GM19239 (cell line): ENCODE results near the gene DNAH17.

Source experiments
- DNase-seq: peaks from one replicate; pipeline ENCODE4 v3.0.0; 2011; ENCODE audit warnings: low spot score; ENCODE audit not compliant: insufficient read length
- FAIRE-seq: peaks from 2 replicates; lab custom pipeline; 2011; peaks lifted over from hg19 to GRCh38; lab: Jason Lieb, UNC

DNAH17 gene

DNA sequence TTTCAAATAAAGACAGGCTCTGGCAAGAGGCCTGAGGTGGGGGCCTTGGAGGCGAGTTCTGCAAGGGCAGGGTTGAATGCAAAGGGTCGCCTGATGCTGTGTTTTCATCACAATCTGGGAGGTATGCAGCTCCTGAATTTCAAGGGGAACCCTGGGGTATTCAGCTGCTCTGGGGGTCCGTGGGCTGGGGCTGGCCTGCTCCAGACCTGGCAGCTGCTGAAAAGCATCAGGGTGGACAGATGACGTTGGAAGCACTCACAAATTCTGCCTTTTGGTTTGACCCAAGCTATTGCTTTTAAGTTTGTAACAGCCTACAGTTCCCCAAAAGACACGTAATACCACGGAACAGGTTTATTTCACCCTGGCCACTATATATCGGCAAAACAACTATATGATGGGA lies 1.3 kb downstream of the DNAH17 start:
- DNase-seq (no peak), FAIRE-seq (no peak)

DNA sequence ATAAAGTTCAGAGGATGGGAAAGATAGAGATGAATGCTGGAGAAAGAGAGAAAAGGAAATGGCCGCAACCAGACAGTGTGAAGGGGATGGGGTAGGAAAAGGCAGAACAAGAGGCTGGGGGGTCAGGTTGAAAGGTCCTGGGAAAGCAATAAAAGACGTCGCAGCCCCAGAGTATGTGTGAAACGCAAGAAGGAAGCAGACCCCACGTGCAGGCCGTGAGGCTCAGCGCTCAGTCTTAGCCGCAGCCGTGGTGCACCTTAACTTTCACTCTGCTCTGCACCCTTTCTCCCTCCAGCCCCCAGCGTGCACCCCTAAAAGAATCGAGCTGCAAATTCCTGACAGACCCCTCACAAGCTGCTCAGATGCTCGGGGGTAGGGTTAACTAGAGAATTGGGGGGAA lies 1.9 kb downstream of the DNAH17 start:
- no peak for FAIRE-seq
- no peak for DNase-seq

DNA sequence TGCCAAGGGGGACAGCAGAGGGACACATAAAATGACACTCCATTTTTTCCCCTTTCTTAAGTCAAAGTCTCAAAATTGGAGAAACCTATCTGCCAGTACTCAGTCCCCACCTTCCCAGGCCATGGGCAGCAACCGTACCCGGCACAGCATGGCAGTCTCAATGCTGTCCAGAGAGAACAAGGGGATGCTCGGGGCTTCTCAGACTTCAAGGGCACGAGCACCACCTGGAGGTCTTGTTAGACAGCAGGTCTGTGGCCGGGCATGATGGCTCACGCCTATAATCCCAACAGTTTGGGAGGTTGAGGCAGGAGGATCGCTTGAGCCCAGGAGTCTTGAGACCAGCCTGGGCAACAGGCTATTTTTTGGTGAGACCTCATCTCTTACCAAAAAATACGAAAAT lies 3.2 kb downstream of the DNAH17 start:
- DNase-seq (no peak), FAIRE-seq (peak; percentile 47)

DNA sequence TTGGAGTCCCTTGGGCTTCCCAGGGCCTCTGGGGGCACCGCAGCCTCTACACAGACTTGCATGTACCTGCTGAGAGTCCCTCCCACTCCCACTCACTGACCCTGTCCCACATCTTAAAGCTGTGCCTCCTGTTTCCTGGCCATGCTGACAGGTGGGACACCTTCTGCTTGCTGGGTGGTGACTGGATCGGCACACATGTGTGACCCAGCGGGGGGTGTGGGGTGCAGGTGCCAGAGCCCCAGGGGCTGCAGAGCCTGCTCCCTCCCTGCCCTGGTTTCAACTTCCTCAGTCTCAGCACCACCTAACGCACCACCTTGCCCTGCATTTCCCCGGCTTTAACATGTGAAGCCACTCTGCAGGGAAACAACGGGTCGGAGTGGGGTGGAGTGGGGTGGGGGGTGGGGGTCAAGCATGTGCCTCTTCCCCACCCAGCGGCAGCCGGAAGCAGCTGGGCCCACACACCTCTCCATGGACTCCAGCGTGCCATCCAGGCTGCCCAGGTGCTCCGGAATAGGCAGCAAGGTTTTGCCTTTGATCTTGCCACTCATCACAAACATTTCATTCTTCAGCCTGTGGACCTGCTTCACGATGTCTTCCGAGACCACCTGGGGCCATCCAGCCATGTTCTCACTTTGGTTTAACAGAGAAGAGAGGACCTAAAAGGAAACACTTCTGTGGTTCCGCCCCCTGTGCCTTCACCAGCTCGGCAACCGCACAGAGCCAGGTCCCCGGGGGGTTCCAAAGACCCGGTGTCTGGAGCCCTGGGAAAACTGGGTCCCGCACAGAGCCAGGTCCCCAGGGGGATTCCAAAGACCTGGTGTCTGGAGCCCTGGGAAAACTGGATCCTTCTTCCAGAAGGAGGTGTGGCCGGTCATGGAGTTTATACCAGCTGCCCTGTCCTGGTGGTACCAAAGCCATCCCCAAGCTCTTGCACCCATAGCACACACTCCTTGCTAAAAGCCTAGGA lies 4.7 kb downstream of the DNAH17 start:
- FAIRE-seq = no peak
- no peak for DNase-seq

DNA sequence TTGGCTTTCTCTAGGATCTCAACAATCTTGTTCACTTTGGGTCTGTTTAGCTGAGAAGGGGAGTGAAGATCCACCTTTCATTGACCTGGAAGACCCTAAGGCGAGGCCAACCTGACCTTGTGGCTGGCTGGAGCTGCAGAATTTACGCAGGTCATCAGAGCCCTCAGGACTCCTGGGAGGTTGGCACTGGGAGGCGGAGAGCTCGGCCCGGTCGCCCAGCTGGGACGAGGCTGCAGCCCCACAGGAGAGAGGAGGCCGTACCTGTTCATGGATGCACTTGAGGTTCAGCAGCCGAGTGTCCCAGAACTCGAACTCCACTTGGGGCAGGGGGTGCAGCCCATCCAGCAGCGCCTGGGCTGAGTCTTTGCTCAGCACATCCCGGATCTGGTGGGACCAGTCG lies 5.9 kb downstream of the DNAH17 start:
- no peak for DNase-seq

DNA sequence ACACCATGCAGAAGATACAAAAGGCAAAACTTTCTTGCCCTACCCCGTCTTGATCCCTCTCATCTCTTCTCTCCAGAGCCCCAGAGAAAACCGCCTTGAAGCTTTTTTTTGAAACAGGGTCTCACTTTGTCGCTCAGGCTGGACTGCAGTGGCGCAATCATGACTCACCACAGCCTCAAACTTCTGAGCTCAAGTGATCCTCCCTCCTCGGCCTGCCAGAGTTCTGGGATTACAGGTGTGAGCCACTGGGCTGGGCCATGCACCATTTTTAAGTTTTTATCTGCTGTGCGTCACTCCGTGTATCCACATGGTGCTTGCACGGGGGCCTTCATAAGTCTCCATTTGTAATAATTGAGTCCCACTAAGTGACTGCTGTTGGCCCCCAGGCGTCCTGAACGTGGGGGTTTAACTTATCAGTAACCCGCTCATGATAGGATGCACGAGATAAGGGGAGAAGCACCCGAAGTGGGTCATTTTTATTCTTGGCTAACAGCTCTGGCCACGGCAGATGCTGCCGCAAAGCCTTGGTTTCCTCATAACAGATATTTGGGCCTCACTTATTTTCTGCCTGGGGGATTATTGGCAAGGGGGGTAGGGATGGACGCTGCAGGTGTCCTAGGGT lies 8.6 kb downstream of the DNAH17 start:
- FAIRE-seq (no peak), DNase-seq (no peak)

More for the DNA sequence above, 5.9 kb downstream of the DNAH17 start:
- FAIRE-seq = no peak

DNA sequence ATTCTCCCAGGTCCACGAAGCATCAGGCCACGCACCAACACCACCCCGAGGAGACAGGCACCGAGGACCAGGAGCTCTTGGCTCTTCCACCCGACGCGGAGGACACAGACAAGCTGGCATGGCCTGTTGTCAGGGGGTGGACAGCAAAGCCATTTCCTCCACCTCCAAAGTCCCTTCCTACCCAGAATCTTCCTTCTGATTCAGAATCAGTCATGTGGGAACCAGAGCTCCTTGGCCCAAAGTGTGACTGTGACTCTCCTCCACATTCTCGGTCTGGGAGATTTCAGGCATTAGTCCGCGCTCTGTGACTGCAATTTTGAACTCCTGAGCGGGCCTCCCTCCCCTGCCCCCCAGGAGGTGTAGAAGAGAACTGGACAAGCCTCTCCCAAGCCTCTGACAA lies 9.2 kb downstream of the DNAH17 start:
- DNase-seq (no peak), FAIRE-seq (no peak)

DNA sequence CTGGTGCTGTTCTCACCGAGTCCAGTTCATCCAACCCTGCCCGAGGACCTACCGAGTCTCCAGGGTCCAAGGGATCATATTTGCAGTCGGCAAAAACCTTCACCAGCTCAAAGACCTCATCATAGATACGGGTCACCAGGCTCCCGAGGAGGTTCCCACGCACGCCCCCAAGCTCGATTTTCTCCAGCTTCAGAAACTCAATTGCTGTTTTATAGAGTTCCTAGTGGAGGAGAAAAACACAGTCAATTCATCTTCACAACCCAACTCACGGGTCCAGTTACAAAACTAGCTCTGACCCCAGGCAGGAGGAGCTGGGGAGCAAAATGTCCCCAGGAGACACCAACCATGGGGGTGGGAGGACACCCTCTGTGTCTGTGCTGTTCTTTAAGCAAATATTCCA lies 10.2 kb downstream of the DNAH17 start:
- FAIRE-seq (no peak), DNase-seq (no peak)

DNA sequence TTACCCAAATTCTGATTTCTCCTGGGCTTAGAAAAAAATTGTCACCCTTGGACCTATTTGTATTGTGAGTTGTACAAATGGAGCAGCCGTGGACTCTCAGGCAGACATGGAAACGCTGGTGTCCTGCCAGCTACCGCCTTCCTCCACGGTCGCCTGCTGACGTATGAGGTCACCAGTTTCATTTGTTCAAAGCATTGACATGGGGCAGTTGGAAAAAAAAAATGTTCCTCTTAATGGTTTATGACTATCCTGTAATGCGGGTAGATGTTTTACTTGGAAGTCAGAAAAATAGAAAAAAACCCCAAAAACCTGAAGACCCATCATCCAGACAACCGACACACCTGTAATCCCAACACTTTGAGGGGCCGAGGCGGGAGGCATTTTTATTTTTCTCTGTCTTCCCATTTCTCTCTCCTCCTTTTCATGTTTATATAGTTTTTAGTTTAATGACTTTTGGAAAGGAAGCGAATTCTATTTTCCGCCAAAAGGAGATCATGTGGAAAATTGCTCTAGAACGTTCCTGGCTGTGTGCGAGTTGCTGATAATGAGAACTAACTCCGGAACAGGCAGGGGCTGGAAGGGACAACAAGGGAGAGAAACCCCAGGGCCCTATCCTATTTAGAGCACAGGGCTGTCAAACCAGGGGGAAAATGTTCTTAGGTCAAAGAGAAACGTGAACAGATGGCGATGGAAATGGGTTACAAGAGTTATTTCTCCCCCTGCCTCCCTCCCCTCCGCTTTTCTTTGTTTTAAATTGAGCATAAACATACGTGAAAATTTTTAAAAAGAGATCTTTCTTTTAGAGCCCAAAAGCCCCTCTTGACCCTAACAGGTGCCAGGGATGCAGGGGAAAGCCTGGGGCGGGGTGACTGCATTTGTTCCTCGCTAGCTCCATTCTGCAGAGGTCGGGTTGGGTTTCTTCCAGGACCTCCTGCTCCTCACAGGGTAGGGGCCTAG lies 13.7 kb downstream of the DNAH17 start:
- FAIRE-seq = no peak
- no peak for DNase-seq

DNA sequence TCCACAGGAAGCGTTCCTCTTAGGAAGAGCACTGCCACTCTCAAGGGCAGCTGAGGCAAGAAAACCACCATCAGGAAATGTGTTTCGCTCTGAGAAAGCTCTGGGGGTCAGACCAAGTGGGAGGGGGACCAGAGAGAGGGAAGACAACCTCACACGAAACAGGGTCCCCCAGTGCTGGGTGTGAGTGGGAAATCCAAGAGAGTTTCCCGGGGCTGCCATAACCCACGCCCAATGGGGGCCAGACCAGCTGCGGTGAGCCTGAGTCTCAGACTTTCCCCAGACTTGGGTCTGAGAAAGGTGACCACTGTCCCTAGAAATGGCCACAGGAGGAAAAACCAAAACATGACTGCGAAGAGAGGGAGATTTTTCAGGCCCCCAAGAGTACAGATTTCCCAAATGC lies 14.5 kb downstream of the DNAH17 start:
- DNase-seq (no peak), FAIRE-seq (no peak)

DNA sequence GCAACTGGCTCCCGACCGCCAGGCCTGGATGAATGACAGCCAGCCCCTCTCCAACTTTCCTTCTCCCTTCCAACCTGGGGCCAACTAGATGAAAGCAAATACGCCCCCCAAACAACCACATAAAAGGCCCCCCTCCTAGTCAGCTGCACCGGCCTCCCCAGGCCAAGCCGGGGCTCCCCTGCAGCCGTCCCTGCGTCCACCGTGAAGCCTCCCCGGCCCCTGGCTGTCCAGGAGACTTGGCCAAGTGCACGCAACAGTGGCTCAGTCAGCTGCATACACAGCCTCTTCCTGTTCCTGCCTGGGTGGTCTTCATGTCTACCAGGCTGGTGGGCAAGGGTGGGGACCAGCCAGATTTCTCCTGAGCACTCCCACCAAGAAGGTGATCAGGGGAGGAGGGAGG lies 16.0 kb downstream of the DNAH17 start:
- no peak for FAIRE-seq

DNA sequence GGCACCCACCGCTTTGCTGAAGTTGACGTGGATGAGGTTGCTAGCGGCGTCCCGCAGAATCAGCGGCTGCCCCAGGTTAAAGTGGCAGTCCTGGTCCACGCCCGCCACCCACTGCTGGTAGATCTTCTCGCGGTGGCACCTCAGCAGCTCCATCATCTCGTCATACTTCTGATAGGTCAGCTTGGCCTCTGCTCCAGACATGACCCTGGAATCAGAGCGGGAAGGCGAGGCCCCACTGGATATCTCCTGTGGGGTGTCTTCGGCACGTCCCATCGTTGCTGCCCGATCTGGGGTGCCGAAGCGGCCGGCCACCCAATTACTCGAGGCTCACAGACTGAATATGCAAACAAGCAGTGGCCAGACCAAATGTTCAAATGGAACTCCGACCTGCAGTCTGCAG lies 16.5 kb downstream of the DNAH17 start:
- no peak for FAIRE-seq

More for the DNA sequence above, 16.0 kb downstream of the DNAH17 start:
- no peak for DNase-seq

DNA sequence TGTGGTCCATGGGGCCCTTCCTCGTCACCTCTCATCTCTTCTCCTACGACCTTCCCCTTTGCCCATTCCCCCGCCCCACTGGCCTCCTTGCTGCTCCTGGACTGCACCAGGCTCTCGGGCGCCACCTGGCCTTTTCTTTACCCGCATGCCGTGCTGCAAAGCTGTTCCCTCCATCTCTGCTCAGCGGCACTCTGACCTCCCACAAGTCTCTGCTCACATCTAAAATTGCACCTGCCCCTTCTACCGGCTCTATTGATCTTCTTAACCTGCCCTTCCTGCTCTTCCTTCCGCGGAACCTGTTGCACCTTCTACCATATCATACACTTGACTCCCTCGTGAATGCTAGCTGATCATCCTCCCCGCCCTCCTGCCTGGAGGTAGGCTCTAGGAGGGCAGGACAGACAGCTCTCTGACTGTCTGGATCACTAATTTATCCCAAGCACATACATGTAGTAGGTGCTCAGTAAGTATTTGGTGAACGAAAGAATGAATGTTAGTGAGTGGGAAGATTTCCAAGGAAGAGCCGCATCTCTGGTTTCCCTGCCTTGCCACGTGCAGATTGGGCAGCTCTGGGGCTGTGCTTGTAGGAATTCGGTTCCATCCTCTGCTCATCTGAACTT lies 17.3 kb downstream of the DNAH17 start:
- DNase-seq = no peak
- no peak for FAIRE-seq

More for the DNA sequence above, 16.5 kb downstream of the DNAH17 start:
- DNase-seq = no peak

DNA sequence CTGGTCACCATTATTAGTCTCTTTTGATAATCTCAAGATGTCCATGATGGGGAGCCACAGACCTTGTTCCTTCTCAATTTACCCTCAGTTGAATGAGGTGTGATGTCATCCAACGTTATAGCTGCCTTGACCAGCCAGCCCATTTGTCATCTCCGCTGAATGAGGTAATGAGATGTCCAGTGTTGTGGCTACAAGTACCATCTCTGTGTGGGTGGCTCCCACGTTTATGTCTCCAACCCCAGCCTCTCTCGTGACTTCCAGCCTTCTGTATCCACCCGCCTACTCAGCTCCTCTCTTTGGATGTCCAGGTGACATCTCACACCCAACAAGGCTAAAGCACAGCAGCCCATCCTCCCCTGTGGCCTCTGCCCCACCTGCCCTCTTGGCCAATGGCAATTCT lies 18.2 kb downstream of the DNAH17 start:
- DNase-seq = no peak
- no peak for FAIRE-seq

DNA sequence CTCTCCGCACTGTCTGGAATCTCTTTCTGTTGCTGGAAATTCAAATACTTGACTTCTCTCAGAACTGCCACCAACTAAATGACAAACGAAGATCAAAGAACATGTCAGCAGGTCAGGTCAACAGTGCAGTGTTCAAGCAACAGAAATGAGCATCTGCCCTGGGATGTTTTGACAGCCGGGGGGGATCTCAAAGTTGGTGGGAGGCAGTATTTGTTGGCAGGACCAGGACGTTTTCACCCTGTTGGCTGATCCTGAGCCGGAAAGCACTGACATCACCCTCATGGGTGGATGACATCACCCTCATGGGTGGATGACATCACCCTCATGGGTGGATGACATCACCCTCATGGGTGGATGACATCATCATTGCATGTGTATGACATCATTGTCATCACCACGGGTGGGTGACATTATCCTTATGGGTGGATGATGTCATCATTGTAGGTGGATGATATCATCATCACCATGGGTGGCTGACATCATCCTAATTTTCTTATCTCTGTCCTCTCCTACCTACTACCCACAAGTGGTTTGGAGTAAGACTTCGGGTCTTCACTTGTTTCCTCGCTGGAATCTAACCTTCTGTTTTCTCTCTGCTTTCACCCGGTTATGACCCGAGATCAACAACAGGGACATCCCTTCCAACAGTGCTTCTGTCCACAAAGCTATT lies 18.9 kb downstream of the DNAH17 start:
- FAIRE-seq (no peak), DNase-seq (no peak)

DNA sequence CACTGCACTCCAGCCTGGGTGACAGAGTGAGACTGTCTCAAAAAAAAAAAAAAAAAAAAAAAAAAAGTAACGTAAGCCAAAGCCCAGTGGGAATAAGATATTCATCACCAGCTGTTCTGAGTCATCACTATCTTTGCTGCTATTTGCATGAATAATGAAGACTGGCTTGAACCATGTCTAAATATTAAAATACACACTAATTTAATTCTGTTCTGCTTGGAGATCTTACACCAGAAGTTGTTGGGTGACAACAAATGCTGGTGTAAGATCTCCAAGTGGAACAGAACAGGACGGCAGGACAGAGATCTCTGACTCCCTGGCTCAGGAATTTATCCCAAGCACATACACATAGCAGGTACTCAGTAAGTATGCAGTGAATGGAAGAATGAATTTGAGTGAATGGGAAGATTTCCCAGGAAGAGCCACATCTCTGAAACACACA lies 19.6 kb downstream of the DNAH17 start:
- DNase-seq (no peak), FAIRE-seq (no peak)

DNA sequence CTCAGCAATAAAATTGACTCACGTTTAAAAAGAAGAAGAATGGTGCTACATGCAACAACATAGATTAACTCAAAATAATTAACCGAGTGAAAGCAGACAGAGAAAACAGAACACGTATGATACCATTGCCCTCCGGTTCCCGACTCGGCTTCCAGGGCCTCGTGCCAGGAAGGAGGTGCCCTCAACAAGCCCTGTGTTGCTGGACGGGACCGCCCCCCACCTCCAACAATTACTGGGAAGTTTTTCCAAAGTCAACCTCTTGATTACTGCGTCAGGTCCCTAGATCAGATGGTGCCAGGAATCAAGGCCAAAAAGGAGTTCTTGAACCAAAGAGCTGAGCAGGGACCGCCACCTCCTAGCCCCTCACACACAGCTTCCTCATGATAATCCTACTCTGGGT lies 20.4 kb downstream of the DNAH17 start:
- FAIRE-seq = no peak

DNA sequence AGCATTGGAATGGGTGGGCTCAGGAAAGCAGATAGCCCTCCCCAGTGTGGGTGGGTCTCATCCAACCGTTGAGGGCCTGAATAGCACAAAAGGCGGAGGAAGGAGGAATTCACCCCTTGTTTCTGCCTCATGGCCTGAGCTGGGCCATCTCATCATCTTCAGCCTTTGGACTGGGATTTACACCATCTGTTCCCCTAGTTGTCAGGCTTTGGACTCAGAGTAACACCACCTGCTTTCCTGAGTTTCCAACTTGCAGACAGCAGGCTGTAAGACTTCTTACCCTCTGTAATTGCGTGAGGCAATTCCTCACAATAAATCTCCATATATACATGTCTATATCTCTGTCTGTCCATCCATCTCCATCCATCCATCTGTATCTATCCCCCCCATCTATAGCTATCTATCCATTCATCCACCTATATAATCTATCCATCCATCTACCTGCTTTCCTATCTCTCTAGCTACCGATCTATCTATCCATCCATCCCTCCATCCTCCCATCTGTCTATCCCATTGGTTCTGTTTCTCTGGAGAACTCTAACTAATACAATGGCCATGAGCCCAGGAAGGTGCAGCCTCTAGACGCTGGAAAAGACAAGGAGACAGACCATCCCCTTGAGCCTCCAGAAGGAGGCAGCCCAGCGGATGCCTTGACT lies 21.3 kb downstream of the DNAH17 start:
- FAIRE-seq = no peak
- DNase-seq = no peak

More for the DNA sequence above, 20.4 kb downstream of the DNAH17 start:
- DNase-seq = no peak

DNA sequence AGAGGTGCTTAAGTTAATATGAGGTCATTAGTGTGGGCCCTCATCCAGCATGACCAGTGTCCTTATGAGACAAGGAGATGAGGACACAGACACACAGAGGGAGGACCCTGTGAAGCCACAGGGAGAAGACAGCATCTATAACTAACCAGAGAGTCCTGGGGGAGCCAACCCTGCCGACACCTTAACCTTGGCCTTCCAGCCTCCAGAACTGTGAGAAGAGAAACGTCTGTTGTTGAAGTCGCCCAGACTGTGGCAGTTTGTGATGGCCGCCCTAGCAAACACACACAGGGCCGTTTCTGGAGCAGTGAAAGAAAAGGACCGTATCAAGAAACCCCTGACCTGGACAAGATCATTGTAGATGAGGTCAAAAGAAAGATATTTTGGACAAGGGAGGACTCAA lies 26.7 kb downstream of the DNAH17 start:
- FAIRE-seq = no peak
- no peak for DNase-seq
